ENCODE data around the gene HDAC9.

GRCh38 chr7:18760046-18760445, 264.5 kb downstream of the HDAC9 start:
- TF ChIP-seq TAF1 (IDR thresholded peaks at IDR 0.05; ENCODE audit: borderline replicate concordance, insufficient read depth, low read length), result no peak
- TF ChIP-seq REST (IDR thresholded peaks at IDR 0.05; ENCODE audit: insufficient read depth in 1 of 2, low read depth in 2 of 2, low read length in 2 of 2), result no peak
- TF ChIP-seq SIN3A (IDR thresholded peaks at IDR 0.05; ENCODE audit: borderline replicate concordance, insufficient read depth, low read length), result no peak
- TF ChIP-seq POLR2AphosphoS5 (IDR thresholded peaks at IDR 0.05; ENCODE audit: low read depth, low read length), result no peak
- no peak for TF ChIP-seq FOXP2 (optimal IDR thresholded peaks at IDR 0.05; ENCODE audit: borderline replicate concordance, extremely low read depth, extremely low read length, insufficient read depth)

Data from PFSK-1 (cell line).